MCF 10A (cell line): ENCODE results near the gene PSAP. TPM values are rescaled to one million over a fixed set of nuclear protein-coding genes. Genes with fewer than 3 reads are reported as not detected.

Experiments used
- BruUV-seq: library from RNA; stranded (reverse); fragments of 400-500 nt; replicated peaks from 2 replicates; lab custom pipeline; 2021; lab: Mats Ljungman, UMichigan
- CTCF ChIA-PET: fragments of 300-600 bp; sonication (Branson Sonifier 250); formaldehyde crosslinking; extraction: SDS; loops from one replicate; lab custom pipeline; 2021; ENCODE audit warnings: antibody characterized with exemption, inconsistent platforms; lab: Yijun Ruan, JAX
- POLR2A ChIA-PET: fragments of 300-600, 350-650 bp; sonication (Branson Sonifier 250); formaldehyde crosslinking; extraction: SDS; loops from one replicate; lab custom pipeline; 2020; ENCODE audit warnings: antibody characterized with exemption, inconsistent platforms; lab: Yijun Ruan, JAX
- DNase-seq: peaks from one replicate; pipeline ENCODE4 v3.0.0-alpha.2; 2018; ENCODE audit not compliant: unreplicated experiment
- H3K27ac Mint-ChIP-seq: one replicate; pipeline ENCODE4 v1.8.0; 2022; ENCODE audit warnings: mild to moderate bottlenecking, low read depth, mixed read lengths; ENCODE audit not compliant: unreplicated experiment
- H3K27me3 Mint-ChIP-seq: one replicate; pipeline ENCODE4 v1.8.0; 2022; ENCODE audit warnings: mixed read lengths; ENCODE audit not compliant: insufficient read depth, unreplicated experiment
- H3K36me3 Mint-ChIP-seq: one replicate; pipeline ENCODE4 v1.8.0; 2022; ENCODE audit warnings: mild to moderate bottlenecking, moderate library complexity, mixed read lengths; ENCODE audit not compliant: insufficient read depth, unreplicated experiment
- H3K4me1 Mint-ChIP-seq: one replicate; pipeline ENCODE4 v1.8.0; 2022; ENCODE audit warnings: mixed read lengths; ENCODE audit not compliant: insufficient read depth, unreplicated experiment
- H3K4me3 Mint-ChIP-seq: one replicate; pipeline ENCODE4 v1.8.0; 2022; ENCODE audit warnings: mild to moderate bottlenecking, moderate library complexity, mixed read lengths; ENCODE audit not compliant: unreplicated experiment
- H3K9me3 Mint-ChIP-seq: one replicate; pipeline ENCODE4 v1.8.0; 2022; ENCODE audit warnings: mixed read lengths; ENCODE audit not compliant: unreplicated experiment
- intact Hi-C: fragments of 100-400 bp; cut with micrococcal nuclease; formaldehyde crosslinking; loops from 2 replicates; pipeline ENCODE4 v1.14.1; 2022
- total RNA-seq: library from RNA; stranded (reverse); gene quantifications from 2 replicates; pipeline ENCODE4 v1.2.3, GENCODE V29; 2022
- TF ChIP-seq, protein P1 (sequence below): fragments of 200-600 bp; IDR thresholded peaks from one replicate; pipeline ENCODE4 v1.8.0; 2022; ENCODE audit warnings: antibody characterized with exemption, mild to moderate bottlenecking; ENCODE audit not compliant: unreplicated experiment

PSAP gene
- total RNA-seq, 1 experiment from 2014 or later: 506 TPM

DNA sequence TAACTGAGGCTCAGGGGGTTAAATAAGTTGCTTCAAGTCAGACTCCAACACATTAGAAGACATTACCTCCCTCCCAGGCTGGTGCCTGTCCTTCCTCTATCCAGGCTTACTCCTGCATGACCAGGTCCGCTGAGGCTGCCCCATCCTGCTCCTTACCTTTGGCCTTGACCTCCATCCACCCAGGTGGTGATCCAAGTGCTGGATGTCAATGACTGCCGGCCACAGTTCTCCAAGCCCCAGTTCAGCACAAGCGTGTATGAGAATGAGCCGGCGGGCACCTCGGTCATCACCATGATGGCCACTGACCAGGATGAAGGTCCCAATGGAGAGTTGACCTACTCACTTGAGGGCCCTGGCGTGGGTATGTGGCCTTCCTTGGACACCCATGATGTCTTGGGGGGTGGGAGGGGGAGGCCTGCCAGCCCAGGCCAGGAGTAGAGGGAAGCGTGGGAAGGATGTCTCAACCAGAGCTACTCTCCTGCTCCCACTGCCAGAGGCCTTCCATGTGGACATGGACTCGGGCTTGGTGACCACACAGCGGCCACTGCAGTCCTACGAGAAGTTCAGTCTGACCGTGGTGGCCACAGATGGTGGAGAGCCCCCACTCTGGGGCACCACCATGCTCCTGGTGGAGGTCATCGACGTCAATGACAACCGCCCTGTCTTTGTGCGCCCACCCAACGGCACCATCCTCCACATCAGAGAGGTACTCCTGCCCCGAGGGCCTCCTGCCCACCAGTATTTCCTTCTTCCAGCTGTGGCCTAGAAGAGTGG lies 48.1 kb downstream of the PSAP start:
- Mint-ChIP-seq H3K4me1 (no peaks in the 10 kb centered on the region), H3K27me3 (peaks cover 15% of the 10 kb centered on the region), H3K9me3 (no peaks in the 10 kb centered on the region), H3K4me3 (no peak overlapping the region), H3K36me3 (no peaks in the 10 kb centered on the region), H3K27ac (no peak overlapping the region)
- DNase-seq: no peak
- TF ChIP-seq, protein P1, sequence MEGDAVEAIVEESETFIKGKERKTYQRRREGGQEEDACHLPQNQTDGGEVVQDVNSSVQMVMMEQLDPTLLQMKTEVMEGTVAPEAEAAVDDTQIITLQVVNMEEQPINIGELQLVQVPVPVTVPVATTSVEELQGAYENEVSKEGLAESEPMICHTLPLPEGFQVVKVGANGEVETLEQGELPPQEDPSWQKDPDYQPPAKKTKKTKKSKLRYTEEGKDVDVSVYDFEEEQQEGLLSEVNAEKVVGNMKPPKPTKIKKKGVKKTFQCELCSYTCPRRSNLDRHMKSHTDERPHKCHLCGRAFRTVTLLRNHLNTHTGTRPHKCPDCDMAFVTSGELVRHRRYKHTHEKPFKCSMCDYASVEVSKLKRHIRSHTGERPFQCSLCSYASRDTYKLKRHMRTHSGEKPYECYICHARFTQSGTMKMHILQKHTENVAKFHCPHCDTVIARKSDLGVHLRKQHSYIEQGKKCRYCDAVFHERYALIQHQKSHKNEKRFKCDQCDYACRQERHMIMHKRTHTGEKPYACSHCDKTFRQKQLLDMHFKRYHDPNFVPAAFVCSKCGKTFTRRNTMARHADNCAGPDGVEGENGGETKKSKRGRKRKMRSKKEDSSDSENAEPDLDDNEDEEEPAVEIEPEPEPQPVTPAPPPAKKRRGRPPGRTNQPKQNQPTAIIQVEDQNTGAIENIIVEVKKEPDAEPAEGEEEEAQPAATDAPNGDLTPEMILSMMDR: no peak
- ChIA-PET POLR2A (no interaction called here), CTCF (interaction anchor here (0.8 kb wide), 1 partner anchor 203 kb away, joined by 3 read pairs; no protein-coding TSS in a partner anchor)
- BruUV-seq: no TSS peak
- intact Hi-C loops: no loop called here

DNA sequence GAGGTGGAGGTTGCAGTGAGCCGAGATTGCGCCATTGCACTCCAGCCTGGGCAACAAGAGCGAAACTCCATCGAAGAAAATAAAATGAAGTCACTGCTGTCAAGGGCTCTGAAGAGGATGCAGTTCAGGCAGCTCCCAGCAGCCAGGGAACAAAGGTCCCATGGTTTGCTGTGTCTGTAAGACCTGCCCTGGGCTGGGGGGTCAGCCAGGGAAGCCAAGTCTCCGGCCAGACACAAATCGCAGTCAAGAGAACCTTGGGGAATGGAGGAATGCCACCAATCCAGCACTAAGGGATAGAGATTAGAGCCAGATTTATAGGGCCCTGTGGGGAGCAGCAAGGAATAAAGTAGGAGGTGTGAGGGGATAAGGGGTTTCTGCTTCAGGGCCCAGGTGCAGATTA lies 48.8 kb downstream of the PSAP start:
- Mint-ChIP-seq H3K27me3 (peaks cover 15% of the 10 kb centered on the region), H3K9me3 (no peaks in the 10 kb centered on the region), H3K4me3 (no peak overlapping the region), H3K4me1 (no peaks in the 10 kb centered on the region), H3K36me3 (no peaks in the 10 kb centered on the region), H3K27ac (no peak overlapping the region)
- POLR2A ChIA-PET: no interaction called here
- intact Hi-C loops: no loop called here
- no peak for DNase-seq
- CTCF ChIA-PET: no interaction called here
- BruUV-seq: no TSS peak
- TF ChIP-seq, protein P1: no peak

DNA sequence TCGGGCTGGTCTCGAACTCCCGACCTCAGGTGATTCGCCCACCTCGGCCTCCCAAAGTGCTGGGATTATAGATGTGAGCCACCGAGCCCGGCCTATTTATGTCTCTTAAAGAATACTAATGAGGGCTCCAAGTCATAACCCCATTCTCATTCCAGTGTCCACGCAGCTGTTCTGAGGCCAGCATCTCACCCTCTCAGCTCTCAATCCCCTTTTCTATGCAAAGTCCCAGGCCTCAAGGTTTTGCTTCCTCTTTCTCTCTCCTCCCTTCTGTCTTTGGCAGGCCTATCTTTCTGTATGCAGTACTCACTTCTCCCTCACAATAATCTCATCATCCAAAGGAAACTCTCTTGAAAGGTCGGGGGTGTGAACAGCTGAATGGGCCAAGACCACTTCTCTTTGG lies 49.7 kb downstream of the PSAP start:
- CTCF ChIA-PET: no interaction called here
- POLR2A ChIA-PET: no interaction called here

More for the DNA sequence above, 49.7 kb downstream of the PSAP start:
- Mint-ChIP-seq H3K27ac (no peak overlapping the region), H3K27me3 (peaks cover 15% of the 10 kb centered on the region), H3K4me3 (no peak overlapping the region), H3K4me1 (no peaks in the 10 kb centered on the region), H3K36me3 (no peaks in the 10 kb centered on the region), H3K9me3 (no peaks in the 10 kb centered on the region)
- intact Hi-C loops: no loop called here
- DNase-seq: no peak
- no TSS peak for BruUV-seq
- TF ChIP-seq, protein P1: no peak
